GM21526 (cell line): ENCODE results near the gene SLC6A17.

ENCODE experiments used
- ATAC-seq: cut with Tn5 transposase; IDR thresholded peaks from one replicate; pipeline ENCODE4 v1.9.1; 2021; ENCODE audit warnings: moderate library complexity; ENCODE audit not compliant: unreplicated experiment, low FRiP score

The SLC6A17 gene

GRCh38 chr1:110170766-110171733, 20.8 kb downstream of the SLC6A17 start:
- ATAC-seq, result no peak

- no peak for ATAC-seq
Measured at GRCh38 chr1:110172001-110172400, 21.7 kb downstream of the SLC6A17 start.

- no peak for ATAC-seq
Measured at GRCh38 chr1:110173466-110174105, 23.3 kb downstream of the SLC6A17 start.

GRCh38 chr1:110174961-110175360, 24.7 kb downstream of the SLC6A17 start:
- ATAC-seq, result no peak

GRCh38 chr1:110176299-110176956, 26.1 kb downstream of the SLC6A17 start:
- no peak for ATAC-seq

- ATAC-seq, result no peak
Measured at GRCh38 chr1:110177775-110178174, 27.5 kb downstream of the SLC6A17 start.

GRCh38 chr1:110183642-110184167, 33.4 kb downstream of the SLC6A17 start:
- no peak for ATAC-seq

- no peak for ATAC-seq
Measured at GRCh38 chr1:110184446-110184845, 34.2 kb downstream of the SLC6A17 start.

GRCh38 chr1:110185181-110185580, 34.9 kb downstream of the SLC6A17 start:
- no peak for ATAC-seq

- ATAC-seq, result no peak
Measured at GRCh38 chr1:110186558-110186957, 36.3 kb downstream of the SLC6A17 start.

- no peak for ATAC-seq
Measured at GRCh38 chr1:110187139-110187890, 37.0 kb downstream of the SLC6A17 start.

GRCh38 chr1:110188035-110188618, 37.8 kb downstream of the SLC6A17 start:
- ATAC-seq, result no peak

GRCh38 chr1:110189181-110189580, 38.9 kb downstream of the SLC6A17 start:
- ATAC-seq, result no peak

GRCh38 chr1:110190282-110190929, 40.1 kb downstream of the SLC6A17 start:
- no peak for ATAC-seq

GRCh38 chr1:110192541-110192940, 42.2 kb downstream of the SLC6A17 start:
- ATAC-seq, result no peak

GRCh38 chr1:110195196-110195595, 44.9 kb downstream of the SLC6A17 start:
- no peak for ATAC-seq

GRCh38 chr1:110196917-110197765, 46.8 kb downstream of the SLC6A17 start:
- no peak for ATAC-seq

GRCh38 chr1:110197905-110198629, 47.8 kb downstream of the SLC6A17 start:
- ATAC-seq, result no peak
